AG04450 (cell line): ENCODE measurements around the gene TCOF1. TPM values are rescaled to one million over a fixed set of nuclear protein-coding genes. Genes with fewer than 3 reads are reported as not detected.

Experiments used
- CTCF ChIA-PET: fragments of 300-600, 350-600 bp; formaldehyde crosslinking; extraction: SDS; loops from one replicate; lab custom pipeline; 2022; ENCODE audit warnings: antibody characterized with exemption, inconsistent platforms; lab: Charles Lee
- POLR2A ChIA-PET: fragments of 350-600 bp; formaldehyde crosslinking; extraction: SDS; loops from one replicate; lab custom pipeline; 2021; ENCODE audit warnings: antibody characterized with exemption, inconsistent platforms; lab: Yijun Ruan, JAX
- DNase-seq: peaks from one replicate; pipeline ENCODE4 v3.0.0-alpha.2; 2011; ENCODE audit warnings: low read depth, low spot score
- H3K27ac ChIP-seq: one replicate; pipeline ENCODE4 v1.5.1; 2012; ENCODE audit warnings: low read depth, low read length, control low read depth
- H3K27me3 ChIP-seq: one replicate; pipeline ENCODE4 v1.6.0; 2012; ENCODE audit warnings: low read length; ENCODE audit not compliant: control insufficient read depth, insufficient read depth
- H3K4me3 ChIP-seq: 2 replicates; pipeline ENCODE4 v1.5.1; 2011; ENCODE audit warnings: mild to moderate bottlenecking, low read depth, low read length, control low read depth
- H3K9me3 ChIP-seq: 2 replicates; pipeline ENCODE4 v1.5.1; 2012; ENCODE audit warnings: low read length; ENCODE audit not compliant: control insufficient read depth, insufficient read depth
- polyA plus RNA-seq: library from polyadenylated mRNA; depleted of rRNA; stranded (reverse); fragments of >200 nt; gene quantifications from 2 replicates; pipeline ENCODE4 v1.2.3, GENCODE V29; 2011
- TF ChIP-seq, protein P1 (sequence below): IDR thresholded peaks from 2 replicates; pipeline ENCODE4 v1.5.1; 2011; ENCODE audit warnings: low read depth, low read length, control low read depth, inconsistent platforms

TCOF1 gene
- polyA plus RNA-seq, 1 experiment: 6.5 TPM

DNA sequence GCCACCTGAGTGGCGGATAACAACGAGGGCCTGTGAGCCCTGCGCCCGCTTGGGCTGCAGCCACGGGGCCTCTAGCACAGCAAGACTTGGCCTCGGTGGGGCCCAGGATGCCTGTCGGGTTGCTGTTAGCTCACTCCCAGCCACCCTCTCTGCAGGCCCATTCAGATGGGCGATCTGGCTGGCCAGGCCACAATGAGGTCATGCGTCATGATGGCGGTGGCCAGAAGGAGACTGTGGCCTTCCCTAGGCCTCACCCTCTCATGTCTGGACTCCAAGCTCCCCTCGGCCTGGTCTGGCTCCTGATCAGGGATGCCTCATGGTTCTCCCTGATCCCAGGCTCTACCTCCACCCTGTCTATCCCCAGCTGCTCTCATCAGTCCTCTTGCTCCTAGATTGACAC is 19.0 kb upstream of the TCOF1 start:
- TF ChIP-seq, protein P1, sequence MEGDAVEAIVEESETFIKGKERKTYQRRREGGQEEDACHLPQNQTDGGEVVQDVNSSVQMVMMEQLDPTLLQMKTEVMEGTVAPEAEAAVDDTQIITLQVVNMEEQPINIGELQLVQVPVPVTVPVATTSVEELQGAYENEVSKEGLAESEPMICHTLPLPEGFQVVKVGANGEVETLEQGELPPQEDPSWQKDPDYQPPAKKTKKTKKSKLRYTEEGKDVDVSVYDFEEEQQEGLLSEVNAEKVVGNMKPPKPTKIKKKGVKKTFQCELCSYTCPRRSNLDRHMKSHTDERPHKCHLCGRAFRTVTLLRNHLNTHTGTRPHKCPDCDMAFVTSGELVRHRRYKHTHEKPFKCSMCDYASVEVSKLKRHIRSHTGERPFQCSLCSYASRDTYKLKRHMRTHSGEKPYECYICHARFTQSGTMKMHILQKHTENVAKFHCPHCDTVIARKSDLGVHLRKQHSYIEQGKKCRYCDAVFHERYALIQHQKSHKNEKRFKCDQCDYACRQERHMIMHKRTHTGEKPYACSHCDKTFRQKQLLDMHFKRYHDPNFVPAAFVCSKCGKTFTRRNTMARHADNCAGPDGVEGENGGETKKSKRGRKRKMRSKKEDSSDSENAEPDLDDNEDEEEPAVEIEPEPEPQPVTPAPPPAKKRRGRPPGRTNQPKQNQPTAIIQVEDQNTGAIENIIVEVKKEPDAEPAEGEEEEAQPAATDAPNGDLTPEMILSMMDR: no peak
- Histone ChIP-seq H3K4me3 (no peak overlapping the region), H3K27ac (no peak overlapping the region), H3K27me3 (no peaks in the 10 kb centered on the region), H3K9me3 (no peaks in the 10 kb centered on the region)
- CTCF ChIA-PET: interaction anchor here (0.6 to 2.8 kb wide), 2 partner anchors 9 to 12 kb away, joined by 3 to 10 read pairs; no protein-coding TSS in a partner anchor
- POLR2A ChIA-PET: no interaction called here
- no peak for DNase-seq

GRCh38 chr5:150339165-150339564 is 18.3 kb upstream of the TCOF1 start:
- POLR2A ChIA-PET: no interaction called here
- DNase-seq: no peak

DNA sequence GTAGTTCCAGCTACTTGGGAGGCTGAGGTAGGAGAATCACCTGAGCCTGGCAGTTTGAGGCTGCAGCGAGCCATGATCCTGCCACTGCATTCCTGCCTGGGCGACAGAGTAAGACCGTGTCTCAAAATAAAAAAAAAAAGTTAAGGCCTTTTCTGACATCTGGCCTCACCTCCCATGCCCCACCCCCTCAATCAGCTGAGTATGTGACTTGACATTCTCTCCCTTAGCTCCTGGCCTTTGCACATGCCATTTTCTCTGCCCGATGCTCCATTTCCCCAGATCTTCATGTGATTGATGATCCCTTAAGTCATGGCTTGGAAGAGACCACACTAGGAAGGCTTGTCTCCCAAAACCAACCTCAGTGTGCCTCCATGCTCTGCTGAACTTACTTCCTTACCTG is 17.7 kb upstream of the TCOF1 start:
- CTCF ChIA-PET: interaction anchor here (0.5 to 2.8 kb wide), 3 partner anchors 11 to 347 kb away, joined by 3 to 10 read pairs (median 3); no protein-coding TSS in a partner anchor
- no peak for DNase-seq
- Histone ChIP-seq H3K9me3 (no peaks in the 10 kb centered on the region), H3K27me3 (no peaks in the 10 kb centered on the region), H3K4me3 (no peak overlapping the region), H3K27ac (no peak overlapping the region)
- POLR2A ChIA-PET: no interaction called here
- TF ChIP-seq, protein P1: no peak

More at GRCh38 chr5:150339165-150339564, 18.3 kb upstream of the TCOF1 start:
- Histone ChIP-seq H3K9me3 (no peaks in the 10 kb centered on the region), H3K4me3 (no peak overlapping the region), H3K27ac (no peak overlapping the region), H3K27me3 (no peaks in the 10 kb centered on the region)
- TF ChIP-seq, protein P1: no peak
- CTCF ChIA-PET: interaction anchor here (0.6 to 2.8 kb wide), 3 partner anchors 8 to 346 kb away, joined by 3 to 10 read pairs (median 3); no protein-coding TSS in a partner anchor

GRCh38 chr5:150340614-150341255 is 16.8 kb upstream of the TCOF1 start:
- H3K27me3 ChIP-seq: no peaks in the 10 kb centered on the region
- POLR2A ChIA-PET: interaction anchor here (0.6 kb wide), 1 partner anchor 80 kb away, joined by 3 read pairs; no protein-coding TSS in a partner anchor
- H3K4me3 ChIP-seq: no peak overlapping the region
- no peaks in the 10 kb centered on the region for H3K9me3 ChIP-seq
- DNase-seq: no peak
- H3K27ac ChIP-seq: no peak overlapping the region
- CTCF ChIA-PET: interaction anchor here (2.8 kb wide), 1 partner anchor 10 kb away, joined by 10 read pairs; no protein-coding TSS in a partner anchor
- TF ChIP-seq, protein P1: no peak

DNA sequence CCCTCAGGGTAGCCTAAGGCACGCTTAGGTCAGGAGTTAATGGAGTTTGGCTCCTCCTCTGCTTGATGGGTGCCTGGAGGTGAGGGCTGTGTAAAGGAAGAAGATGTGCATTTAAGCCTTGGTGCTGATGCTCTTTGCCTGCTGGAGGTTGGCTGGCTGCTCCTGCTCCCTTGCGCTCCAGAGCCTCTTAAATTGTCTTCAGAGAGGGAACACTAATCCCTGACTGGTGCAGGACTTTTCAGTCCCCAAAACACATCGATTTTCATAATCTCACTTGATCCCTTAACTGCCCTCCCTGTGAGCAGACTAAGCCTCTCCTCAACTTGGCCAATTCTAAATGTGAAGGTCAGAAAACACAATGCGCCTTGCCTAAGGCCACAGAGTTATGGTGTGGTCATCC is 16.2 kb upstream of the TCOF1 start:
- no peaks in the 10 kb centered on the region for H3K27me3 ChIP-seq
- H3K4me3 ChIP-seq: no peak overlapping the region
- POLR2A ChIA-PET: interaction anchor here (0.6 kb wide), 1 partner anchor 81 kb away, joined by 3 read pairs; no protein-coding TSS in a partner anchor
- CTCF ChIA-PET: interaction anchor here (2.8 kb wide), 1 partner anchor 9 kb away, joined by 10 read pairs; no protein-coding TSS in a partner anchor
- no peaks in the 10 kb centered on the region for H3K9me3 ChIP-seq
- TF ChIP-seq, protein P1: no peak
- no peak for DNase-seq
- H3K27ac ChIP-seq: no peak overlapping the region
